Measurements from ENCODE around the gene LAPTM4A.

DNA sequence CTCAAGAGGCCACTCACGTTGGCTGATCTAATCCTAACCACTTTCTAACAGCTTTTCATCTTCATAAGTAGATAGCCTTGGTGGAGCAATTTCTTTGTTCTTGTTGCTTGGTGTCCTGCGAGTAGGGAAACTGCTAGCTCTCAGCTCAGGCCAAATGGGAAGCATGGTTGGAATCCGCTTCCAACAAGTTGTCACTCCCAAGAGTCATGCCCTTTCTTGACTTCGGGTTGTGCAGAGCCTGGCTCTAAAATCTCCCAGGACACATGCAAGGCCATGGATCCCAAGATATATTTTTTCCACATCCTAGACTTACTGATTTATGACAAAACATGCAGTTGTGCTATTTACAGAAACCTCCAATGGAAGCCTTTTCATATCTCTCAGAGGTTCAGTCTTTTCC is 31.7 kb downstream of the LAPTM4A start:
- TF ChIP-seq, protein P1, sequence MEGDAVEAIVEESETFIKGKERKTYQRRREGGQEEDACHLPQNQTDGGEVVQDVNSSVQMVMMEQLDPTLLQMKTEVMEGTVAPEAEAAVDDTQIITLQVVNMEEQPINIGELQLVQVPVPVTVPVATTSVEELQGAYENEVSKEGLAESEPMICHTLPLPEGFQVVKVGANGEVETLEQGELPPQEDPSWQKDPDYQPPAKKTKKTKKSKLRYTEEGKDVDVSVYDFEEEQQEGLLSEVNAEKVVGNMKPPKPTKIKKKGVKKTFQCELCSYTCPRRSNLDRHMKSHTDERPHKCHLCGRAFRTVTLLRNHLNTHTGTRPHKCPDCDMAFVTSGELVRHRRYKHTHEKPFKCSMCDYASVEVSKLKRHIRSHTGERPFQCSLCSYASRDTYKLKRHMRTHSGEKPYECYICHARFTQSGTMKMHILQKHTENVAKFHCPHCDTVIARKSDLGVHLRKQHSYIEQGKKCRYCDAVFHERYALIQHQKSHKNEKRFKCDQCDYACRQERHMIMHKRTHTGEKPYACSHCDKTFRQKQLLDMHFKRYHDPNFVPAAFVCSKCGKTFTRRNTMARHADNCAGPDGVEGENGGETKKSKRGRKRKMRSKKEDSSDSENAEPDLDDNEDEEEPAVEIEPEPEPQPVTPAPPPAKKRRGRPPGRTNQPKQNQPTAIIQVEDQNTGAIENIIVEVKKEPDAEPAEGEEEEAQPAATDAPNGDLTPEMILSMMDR (IDR thresholded peaks at IDR 0.05), result no peak
- TF ChIP-seq POLR2A (IDR thresholded peaks at IDR 0.05) (no peak), POLR2AphosphoS5 (IDR thresholded peaks at IDR 0.05) (no peak)

Data from breast epithelium (tissue), 3 donors.